ENCODE results near the gene RNPEPL1. TPM values are rescaled to one million over a fixed set of nuclear protein-coding genes. Genes with fewer than 3 reads are reported as not detected.

Gene RNPEPL1
- total RNA-seq, 1 experiment from 2014 or later, result 80.6 TPM

DNA sequence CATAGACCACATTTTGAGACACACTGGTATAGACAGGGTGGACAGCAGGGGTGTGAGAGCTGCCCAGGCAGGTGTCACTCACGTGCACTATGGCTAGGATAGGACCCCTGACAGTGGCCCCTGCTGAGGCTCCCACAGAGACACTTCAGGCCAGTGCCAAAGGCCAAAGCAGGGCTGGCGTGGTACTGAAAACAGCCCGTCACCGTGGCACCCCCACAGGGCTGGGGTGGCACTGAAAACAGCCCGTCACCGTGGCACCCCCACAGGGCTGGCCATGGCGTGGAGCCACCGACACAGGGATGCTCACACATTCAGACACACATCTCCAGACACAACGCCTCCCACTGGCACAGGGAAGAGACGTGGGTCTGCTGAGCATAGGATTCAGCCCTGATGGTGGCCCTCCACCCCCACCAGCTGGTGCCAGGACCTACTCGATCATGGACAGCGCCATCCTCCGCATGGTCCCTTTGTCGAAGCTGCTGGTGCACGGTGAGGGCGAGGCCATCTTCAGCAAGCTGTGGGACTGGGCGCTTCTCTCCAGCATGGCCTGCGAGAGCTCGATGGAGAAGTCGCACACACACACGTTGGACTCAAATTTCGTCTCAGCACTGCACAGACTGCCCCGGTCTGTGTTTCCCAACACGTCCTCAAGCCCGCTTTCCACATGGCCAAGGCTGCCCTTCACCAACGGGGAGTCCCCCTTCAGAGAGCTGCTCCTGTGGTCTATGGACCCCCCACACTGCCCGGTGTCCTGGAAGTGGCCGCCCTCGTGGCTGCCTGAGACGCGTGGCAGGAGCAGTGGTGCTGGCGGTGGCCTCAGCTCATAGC is 44.6 kb upstream of the RNPEPL1 start:
- DNase-seq, result no peak
- no peak overlapping the region for H3K27ac Mint-ChIP-seq (ENCODE audit: unreplicated experiment)
- H3K4me3 Mint-ChIP-seq (ENCODE audit: low read depth, unreplicated experiment), result no peak overlapping the region
- peaks cover 42% of the 10 kb centered on the region for H3K36me3 Mint-ChIP-seq (ENCODE audit: insufficient read depth, unreplicated experiment)
- H3K9me3 Mint-ChIP-seq (ENCODE audit: low read depth, unreplicated experiment), result peaks cover 4% of the 10 kb centered on the region
- TF ChIP-seq, protein P1, sequence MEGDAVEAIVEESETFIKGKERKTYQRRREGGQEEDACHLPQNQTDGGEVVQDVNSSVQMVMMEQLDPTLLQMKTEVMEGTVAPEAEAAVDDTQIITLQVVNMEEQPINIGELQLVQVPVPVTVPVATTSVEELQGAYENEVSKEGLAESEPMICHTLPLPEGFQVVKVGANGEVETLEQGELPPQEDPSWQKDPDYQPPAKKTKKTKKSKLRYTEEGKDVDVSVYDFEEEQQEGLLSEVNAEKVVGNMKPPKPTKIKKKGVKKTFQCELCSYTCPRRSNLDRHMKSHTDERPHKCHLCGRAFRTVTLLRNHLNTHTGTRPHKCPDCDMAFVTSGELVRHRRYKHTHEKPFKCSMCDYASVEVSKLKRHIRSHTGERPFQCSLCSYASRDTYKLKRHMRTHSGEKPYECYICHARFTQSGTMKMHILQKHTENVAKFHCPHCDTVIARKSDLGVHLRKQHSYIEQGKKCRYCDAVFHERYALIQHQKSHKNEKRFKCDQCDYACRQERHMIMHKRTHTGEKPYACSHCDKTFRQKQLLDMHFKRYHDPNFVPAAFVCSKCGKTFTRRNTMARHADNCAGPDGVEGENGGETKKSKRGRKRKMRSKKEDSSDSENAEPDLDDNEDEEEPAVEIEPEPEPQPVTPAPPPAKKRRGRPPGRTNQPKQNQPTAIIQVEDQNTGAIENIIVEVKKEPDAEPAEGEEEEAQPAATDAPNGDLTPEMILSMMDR (IDR thresholded peaks at IDR 0.05; ENCODE audit: unreplicated experiment), result no peak
- BruUV-seq (replicated peaks), result no TSS peak
- intact Hi-C loops (cut with micrococcal nuclease; ENCODE audit: unreplicated experiment), result no loop called here
- no peaks in the 10 kb centered on the region for H3K27me3 Mint-ChIP-seq (ENCODE audit: unreplicated experiment)
- CTCF ChIA-PET, result no interaction called here
- no peaks in the 10 kb centered on the region for H3K4me1 Mint-ChIP-seq (ENCODE audit: low read depth, unreplicated experiment)

DNA sequence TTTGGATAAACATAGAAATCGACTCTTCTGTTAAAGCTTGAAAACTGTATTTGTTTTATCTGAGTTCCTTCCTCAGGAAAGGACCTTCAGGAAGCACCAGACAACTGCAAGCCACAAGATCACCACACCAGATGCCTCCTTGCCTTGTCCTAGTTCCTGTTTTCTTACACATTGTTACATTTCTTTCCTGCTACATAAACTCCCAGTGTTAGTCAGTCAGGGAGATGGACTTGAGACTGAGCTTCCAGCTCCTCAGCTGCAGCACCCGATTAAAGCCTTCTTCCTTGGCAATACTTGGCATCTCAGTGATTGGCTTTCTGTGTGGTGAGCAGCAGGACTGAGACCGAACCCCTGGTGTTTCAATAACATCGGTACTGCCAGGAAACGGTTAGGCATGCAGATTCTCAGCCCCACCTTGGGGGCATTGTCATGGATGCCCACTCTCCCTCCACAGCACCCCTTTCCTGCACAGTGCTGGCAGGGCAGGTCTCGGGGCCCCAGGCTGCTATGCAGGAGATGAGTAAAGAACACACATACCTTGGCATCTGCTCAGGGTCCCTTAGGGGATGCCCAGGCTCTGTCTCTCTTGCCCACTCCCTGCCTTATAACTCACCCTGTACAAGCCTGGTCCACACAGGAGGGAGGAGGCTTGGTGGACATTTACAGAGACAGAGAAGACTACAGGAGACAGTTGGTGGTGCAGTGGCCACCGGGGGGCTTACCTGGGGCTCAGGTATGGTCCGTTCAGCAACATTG is 43.1 kb upstream of the RNPEPL1 start:
- Mint-ChIP-seq H3K36me3 (ENCODE audit: insufficient read depth, unreplicated experiment) (peaks cover 44% of the 10 kb centered on the region), H3K4me3 (ENCODE audit: low read depth, unreplicated experiment) (no peak overlapping the region), H3K27ac (ENCODE audit: unreplicated experiment) (no peak overlapping the region), H3K4me1 (ENCODE audit: low read depth, unreplicated experiment) (no peaks in the 10 kb centered on the region), H3K27me3 (ENCODE audit: unreplicated experiment) (no peaks in the 10 kb centered on the region), H3K9me3 (ENCODE audit: low read depth, unreplicated experiment) (peaks cover 8% of the 10 kb centered on the region)
- intact Hi-C loops (cut with micrococcal nuclease; ENCODE audit: unreplicated experiment), result no loop called here
- CTCF ChIA-PET, result no interaction called here
- DNase-seq, result no peak
- TF ChIP-seq, protein P1 (IDR thresholded peaks at IDR 0.05; ENCODE audit: unreplicated experiment), result no peak
- BruUV-seq (replicated peaks), result no TSS peak

DNA sequence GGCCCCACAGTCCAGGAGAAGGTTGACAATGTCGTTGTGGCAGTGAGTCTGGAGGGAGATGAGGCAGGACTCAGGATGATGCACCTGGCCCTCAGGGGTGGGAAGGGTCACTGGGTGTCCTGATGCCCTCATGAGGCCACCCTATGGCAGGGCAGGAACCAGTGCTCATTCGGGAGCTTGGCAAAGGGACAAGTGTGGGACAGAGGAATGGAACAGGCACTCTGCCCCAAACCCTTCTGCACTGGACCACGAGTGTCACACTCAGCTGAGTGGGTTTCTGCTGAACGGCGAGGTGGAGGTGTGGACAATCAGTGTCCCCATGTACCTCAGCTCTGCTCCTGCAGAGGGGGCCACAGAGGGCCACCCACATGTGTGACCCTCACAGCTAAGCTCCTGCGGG is 42.5 kb upstream of the RNPEPL1 start:
- Mint-ChIP-seq H3K9me3 (ENCODE audit: low read depth, unreplicated experiment) (peaks cover 8% of the 10 kb centered on the region), H3K27me3 (ENCODE audit: unreplicated experiment) (no peaks in the 10 kb centered on the region), H3K36me3 (ENCODE audit: insufficient read depth, unreplicated experiment) (peaks cover 44% of the 10 kb centered on the region), H3K4me3 (ENCODE audit: low read depth, unreplicated experiment) (no peak overlapping the region), H3K4me1 (ENCODE audit: low read depth, unreplicated experiment) (no peaks in the 10 kb centered on the region), H3K27ac (ENCODE audit: unreplicated experiment) (no peak overlapping the region)
- no TSS peak for BruUV-seq (replicated peaks)
- intact Hi-C loops (cut with micrococcal nuclease; ENCODE audit: unreplicated experiment), result no loop called here
- CTCF ChIA-PET, result no interaction called here
- TF ChIP-seq, protein P1 (IDR thresholded peaks at IDR 0.05; ENCODE audit: unreplicated experiment), result no peak
- no peak for DNase-seq

DNA sequence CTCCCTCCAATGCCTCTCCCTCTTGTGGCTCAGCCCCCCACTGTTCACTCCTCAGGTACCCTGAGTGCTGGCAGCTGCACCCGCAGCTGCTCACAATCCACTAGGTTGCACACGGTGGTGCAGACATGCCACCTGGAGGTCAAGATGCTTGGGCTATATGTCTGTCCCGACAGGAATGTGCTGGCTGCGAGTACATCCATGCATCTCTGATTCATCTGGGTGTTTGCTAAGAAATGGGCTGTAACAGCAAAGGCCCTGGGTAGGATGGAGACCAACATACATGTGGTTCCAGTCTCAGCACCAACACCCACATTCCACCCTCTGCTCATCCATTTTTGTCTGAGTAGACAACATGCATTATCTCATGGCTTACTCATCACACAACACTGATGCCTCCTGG is 41.8 kb upstream of the RNPEPL1 start:
- no TSS peak for BruUV-seq (replicated peaks)
- no peak overlapping the region for H3K27ac Mint-ChIP-seq (ENCODE audit: unreplicated experiment)
- no peaks in the 10 kb centered on the region for H3K4me1 Mint-ChIP-seq (ENCODE audit: low read depth, unreplicated experiment)
- no peaks in the 10 kb centered on the region for H3K27me3 Mint-ChIP-seq (ENCODE audit: unreplicated experiment)
- DNase-seq, result no peak
- H3K4me3 Mint-ChIP-seq (ENCODE audit: low read depth, unreplicated experiment), result no peak overlapping the region
- peaks cover 44% of the 10 kb centered on the region for H3K36me3 Mint-ChIP-seq (ENCODE audit: insufficient read depth, unreplicated experiment)
- CTCF ChIA-PET, result no interaction called here
- TF ChIP-seq, protein P1 (IDR thresholded peaks at IDR 0.05; ENCODE audit: unreplicated experiment), result no peak
- peaks cover 8% of the 10 kb centered on the region for H3K9me3 Mint-ChIP-seq (ENCODE audit: low read depth, unreplicated experiment)
- intact Hi-C loops (cut with micrococcal nuclease; ENCODE audit: unreplicated experiment), result no loop called here
